ENCODE results near the gene TAS1R1.
A peak's percentile ranks its signal among the peaks of the same experiment; 100 is the strongest.
"Not testable (repeated sequence)": the region's sequence is repeated elsewhere in the genome, so short reads cannot be mapped to it uniquely, and the experiment has no call there.

Gene TAS1R1

DNA sequence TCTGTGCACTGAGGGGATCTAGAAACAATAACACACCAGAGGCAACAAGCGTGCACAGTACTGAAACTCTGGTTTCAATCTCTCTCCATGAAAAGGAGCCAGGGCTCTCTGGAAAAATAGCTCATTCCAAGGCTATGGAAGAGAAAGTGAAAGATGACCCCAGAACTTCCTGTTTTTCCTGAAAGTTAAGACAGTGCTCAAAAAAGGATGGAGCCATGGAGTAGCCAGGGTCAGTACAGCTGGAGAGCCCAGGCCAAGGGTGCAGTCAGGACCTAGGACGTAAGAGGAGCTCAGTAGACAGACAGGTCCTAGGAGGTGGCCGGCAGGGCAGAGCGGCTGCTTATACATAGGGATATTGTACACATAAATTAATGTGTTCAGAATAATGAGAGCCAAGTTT, 19.9 kb upstream of the TAS1R1 start:
- H3K4me3 ChIP-seq (ENCODE audit: low read length) = no peak overlapping the region
- no peak for TF ChIP-seq ZNF274 (IDR thresholded peaks at IDR 0.05; ENCODE audit: low read depth, low read length)

DNA sequence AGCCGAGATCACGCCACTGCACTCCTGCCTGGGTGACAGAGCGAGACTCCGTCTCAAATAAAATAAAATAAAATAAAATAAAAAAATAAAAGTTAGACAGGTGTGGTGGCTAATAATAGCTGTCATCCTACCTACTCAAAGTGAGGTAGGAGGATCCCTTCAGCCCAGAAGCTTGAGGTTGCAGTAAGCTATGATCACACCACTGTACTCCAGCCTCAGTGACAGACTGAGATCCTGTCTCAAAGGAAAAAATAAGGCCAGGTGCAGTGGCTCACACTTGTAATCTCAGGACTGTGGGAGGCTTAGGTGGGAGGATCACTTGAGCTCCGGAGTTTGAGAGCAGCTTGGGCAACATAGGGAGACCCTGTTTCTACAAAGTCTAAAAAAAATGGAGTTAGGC, 18.8 kb upstream of the TAS1R1 start:
- H3K4me3 ChIP-seq (ENCODE audit: low read length) = no peak overlapping the region
- TF ChIP-seq ZNF274 (IDR thresholded peaks at IDR 0.05; ENCODE audit: low read depth, low read length) = no peak

DNA sequence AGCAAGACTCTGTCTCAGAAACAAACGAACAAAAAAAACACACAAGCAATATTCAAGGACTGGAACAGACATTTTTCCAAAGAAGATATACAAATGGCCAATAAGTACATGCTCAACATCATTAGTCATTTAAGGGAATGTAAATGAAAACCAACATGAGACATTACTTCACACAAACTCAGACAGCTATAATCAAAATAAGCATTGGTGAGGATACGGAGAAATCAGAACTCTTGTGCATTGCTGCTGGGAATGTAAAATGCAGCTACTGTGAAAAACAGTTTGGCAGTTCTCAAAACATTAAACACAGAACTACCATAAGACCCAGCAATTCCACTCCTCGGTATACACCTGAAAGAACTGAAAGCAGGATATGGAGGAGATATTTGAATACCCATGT, 16.2 kb upstream of the TAS1R1 start:
- no peak for TF ChIP-seq ZNF274 (IDR thresholded peaks at IDR 0.05; ENCODE audit: low read depth, low read length)
- H3K4me3 ChIP-seq (ENCODE audit: low read length) = no peak overlapping the region

DNA sequence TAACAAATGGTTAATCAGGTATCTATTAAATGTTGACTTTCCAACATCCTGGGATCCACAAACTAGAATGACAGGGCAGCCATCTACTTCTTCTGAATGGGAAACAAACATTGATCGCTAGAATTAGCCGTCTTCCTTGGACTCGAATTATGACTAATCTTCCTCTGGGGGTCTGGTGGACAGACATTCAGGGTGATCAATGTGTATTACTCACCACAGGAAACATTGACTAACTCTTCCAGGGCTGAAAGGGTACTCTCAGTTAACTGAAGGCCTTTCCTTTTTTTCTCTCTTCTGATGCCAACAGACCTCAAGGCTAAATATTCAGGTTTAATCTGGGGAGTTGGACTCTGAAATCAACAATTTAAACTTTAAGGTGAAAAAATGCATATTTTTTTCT, 10.3 kb upstream of the TAS1R1 start:
- no peak for TF ChIP-seq ZNF274 (IDR thresholded peaks at IDR 0.05; ENCODE audit: low read depth, low read length)
- no peak overlapping the region for H3K4me3 ChIP-seq (ENCODE audit: low read length)

DNA sequence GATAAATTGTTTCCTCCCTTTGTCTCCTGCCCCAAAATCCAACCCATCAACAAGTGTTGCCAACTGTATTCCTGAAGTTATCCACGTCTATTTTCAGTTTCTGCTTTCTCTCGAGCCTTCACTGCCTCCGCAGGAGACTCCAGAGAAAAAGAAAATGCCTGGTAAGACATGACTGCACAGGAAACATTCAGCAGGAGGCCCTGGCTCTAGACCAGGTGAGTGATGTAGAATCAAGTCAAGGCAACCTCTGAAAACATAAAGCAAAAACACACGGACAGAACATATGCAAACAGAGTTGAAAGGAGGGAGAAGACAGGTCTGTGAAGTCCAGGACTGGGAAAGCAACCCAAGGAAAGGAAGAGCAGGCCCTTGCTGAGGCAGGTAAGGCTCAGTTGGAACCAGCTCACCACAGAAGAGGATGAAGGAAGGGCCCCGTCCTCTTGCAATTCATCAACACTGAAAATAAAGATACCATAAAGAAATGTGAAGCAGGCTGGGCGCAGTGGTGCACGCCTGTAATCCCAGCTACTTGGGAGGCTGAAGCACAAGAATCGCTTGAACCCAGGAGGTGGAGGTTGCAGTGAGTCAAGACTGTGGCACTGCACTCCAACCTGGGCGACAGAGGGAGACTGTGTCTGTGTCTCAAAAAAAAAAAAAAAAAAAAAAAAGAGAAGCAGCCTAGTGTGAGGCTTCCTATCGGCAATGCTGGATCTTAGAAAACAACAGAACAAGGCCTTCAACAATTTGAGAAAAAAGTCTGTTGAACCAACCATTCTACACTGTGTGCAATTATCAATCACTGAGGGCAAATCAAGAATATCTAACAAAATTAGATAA, 9.6 kb upstream of the TAS1R1 start:
- no peak overlapping the region for H3K4me3 ChIP-seq (ENCODE audit: low read length)
- no peak for TF ChIP-seq ZNF274 (IDR thresholded peaks at IDR 0.05; ENCODE audit: low read depth, low read length)

DNA sequence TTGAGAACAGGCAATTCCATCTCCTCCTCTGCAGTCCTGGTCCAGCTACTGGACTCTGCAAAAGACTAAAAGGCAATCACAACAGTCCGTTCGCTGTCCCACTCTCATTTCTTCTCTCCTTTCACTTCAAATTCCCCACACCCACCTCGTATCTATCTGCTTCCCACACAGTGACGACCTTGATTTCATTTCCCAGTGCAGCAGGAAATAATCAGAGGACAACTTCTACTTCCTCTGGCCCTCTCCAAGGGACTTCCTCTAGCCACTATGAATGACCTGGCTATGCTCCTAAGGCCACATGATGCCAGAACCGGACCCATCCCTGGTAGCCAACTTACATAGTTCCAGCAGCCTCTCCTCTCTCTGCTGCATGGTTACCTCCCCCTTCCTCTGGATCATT, 8.8 kb upstream of the TAS1R1 start:
- H3K4me3 ChIP-seq (ENCODE audit: low read length) = no peak overlapping the region

DNA sequence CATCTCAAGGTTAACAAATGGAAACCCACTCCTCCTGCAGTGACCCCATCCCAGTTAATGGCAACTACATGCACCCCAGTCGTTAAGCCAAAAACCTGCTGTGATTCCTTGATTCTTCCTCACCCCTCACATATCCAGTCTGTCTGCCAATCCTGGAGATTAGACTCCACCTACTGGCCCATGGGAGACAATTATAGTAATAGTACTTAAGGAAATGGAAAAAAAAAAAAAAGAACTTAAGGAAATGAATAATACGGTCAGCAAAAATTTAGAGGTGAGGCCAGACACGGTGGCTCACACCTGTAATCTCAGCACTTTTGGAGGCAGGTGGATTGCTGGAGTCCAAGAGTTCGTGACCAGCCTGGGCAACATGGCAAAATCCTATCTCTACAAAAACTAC, 7.8 kb upstream of the TAS1R1 start:
- TF ChIP-seq ZNF274 (IDR thresholded peaks at IDR 0.05; ENCODE audit: low read depth, low read length) = no peak

More for the DNA sequence above, 8.8 kb upstream of the TAS1R1 start:
- TF ChIP-seq ZNF274 (IDR thresholded peaks at IDR 0.05; ENCODE audit: low read depth, low read length) = no peak

DNA sequence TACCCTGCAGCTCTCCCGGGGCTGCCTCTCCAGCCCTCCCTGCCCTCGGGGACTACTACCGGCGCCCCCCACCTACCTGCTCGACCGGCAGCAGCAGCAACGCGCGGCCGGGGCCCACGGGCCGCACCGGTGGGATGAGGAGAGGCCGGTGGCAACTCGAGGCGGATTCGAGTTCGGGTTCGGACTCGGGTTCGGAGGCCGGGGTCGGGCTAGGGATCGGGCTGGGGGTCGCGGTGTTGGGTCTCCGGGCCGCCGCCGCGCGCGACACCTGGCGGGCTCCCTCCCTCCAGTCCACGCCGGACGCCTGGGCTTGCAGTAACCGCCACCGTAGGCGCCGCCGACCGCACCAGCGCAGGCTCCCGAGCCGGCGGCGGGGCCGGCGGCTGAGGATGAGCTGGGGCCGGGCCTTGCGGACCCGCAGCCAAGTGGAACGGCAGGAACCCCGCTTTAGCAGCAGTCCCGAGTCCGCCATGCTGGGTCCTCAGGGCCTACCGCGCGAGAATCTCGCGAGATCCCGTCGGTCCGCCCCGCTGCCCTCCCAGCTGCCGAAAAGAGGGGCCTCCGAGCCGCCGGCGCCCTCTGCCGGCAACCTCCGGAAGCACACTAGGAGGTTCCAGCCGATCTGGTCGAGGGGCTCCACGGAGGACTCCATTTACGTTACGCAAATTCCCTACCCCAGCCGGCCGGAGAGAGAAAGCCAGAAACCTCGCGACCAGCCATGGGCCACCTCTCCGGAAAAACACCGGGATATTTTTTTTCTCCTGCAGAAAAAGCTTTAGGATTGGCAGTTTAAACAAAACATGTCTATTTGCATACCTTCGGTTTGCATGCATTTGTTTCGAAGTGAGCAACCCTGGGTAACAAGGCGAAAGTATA, 838 bp upstream of the TAS1R1 start, which contains the start of gene NOL9:
Gene NOL9 (minus strand): TSS at position 483 of the 876 bp plus-strand sequence. CDS start 11 bp downstream, at position 472.
- peak within 1 kb of the TSS; percentile 94 for H3K4me3 ChIP-seq (ENCODE audit: low read length)
- no peak for TF ChIP-seq ZNF274 (IDR thresholded peaks at IDR 0.05; ENCODE audit: low read depth, low read length)

More for the DNA sequence above, 7.8 kb upstream of the TAS1R1 start:
- no peak overlapping the region for H3K4me3 ChIP-seq (ENCODE audit: low read length)

DNA sequence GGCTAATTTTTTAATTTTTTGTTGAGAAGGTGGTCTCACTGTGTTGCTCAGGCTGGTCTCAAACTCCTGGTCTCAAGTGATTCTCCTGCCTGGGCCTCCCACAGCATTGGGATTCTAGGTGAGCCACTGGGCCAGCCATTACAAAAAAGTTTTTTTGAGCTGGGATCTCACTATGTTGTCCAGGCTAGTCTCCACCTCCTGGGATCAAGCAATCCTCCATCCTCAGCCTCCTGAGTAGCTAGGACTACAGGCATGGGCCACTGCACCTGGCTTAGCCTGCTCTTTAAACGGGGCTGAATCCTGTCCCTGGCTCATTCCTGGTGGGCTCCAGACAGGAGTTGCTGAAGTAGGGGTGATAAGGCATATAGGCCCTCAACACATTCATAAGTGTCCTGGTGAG, 2.5 kb downstream of the TAS1R1 start:
- no peak overlapping the region for H3K4me3 ChIP-seq (ENCODE audit: low read length)
- TF ChIP-seq ZNF274 (IDR thresholded peaks at IDR 0.05; ENCODE audit: low read depth, low read length) = no peak

DNA sequence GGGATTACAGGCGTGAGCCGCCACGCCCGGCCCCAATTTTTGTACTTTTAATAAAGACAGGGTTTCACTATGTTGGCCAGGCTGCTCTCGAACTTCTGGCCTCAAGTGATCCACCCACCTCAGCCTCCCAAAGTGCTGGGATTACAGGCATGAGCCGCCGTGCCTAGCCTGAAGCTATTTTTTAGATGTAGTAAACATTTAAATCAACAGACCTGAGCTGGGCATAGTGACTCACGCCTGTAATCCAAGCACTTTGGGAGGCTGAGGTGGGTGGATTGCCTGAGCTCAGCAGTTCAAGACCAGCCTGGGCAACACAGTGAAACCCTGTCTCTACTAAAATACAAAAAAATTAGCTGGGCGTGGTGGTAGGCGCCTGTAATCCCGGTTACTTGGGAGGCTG, 4.1 kb downstream of the TAS1R1 start:
- H3K4me3 ChIP-seq (ENCODE audit: low read length) = not testable (repeated sequence)

DNA sequence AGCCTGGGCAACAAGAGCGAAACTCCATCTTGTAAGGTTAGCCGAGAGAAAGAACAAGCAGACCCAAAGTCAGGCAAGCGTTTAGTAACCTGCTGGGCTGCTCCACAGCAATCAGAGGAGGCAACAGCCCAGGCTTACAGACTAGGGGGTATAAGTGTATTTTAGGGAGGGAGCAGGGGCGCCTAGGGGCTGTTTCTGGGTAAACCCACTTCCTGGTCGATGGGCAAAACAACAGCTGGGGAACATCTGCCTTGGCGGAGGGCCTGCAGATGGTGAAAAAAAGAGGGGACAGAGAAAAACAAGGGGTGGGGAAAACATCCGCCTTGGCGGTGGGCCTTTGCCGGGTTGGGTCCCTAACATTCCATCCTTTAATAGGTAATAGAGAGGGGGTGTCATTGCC, 5.2 kb downstream of the TAS1R1 start:
- no peak overlapping the region for H3K4me3 ChIP-seq (ENCODE audit: low read length)
- no peak for TF ChIP-seq ZNF274 (IDR thresholded peaks at IDR 0.05; ENCODE audit: low read depth, low read length)

DNA sequence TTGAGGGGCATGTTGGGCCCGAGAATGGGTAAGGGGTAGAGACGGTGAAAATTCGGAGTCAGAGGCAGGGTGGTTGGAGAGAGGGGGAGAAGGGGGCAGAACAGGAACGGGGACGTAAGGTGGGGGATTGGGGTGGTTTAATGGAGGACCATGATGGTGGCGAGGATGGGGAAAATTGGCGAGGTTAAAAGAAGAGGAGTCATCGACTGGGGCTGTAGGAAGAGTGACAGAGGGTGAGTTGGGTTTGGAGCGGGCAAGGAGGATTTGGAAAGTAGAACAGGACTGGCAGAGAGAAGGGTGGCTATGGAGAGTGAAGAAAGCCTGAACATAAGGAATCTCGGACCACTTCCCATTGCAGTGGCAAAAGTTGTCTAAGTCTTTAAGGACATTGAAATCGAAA, 13.9 kb downstream of the TAS1R1 start:
- no peak for TF ChIP-seq ZNF274 (IDR thresholded peaks at IDR 0.05; ENCODE audit: low read depth, low read length)
- H3K4me3 ChIP-seq (ENCODE audit: low read length) = no peak overlapping the region

DNA sequence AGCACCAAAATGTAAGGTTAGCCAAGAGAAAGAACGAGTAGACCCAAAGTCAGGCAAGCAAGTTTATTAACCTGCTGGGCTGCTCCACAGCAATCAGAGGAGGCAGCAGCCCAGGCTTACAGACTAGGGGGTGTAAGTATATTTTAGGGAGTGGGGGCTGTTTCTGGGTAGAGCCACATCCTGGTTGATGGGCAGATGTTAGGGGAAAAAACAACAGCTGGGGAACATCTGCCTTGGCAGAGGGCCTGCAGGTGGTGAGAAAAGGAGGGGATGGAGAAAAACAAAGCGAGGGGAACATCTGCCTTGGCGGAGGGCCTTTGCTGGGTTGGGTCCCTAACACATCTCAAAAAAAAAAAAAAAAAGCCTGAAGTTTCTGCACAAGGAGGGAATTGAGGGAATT, 15.0 kb downstream of the TAS1R1 start:
- H3K4me3 ChIP-seq (ENCODE audit: low read length) = no peak overlapping the region
- no peak for TF ChIP-seq ZNF274 (IDR thresholded peaks at IDR 0.05; ENCODE audit: low read depth, low read length)

DNA sequence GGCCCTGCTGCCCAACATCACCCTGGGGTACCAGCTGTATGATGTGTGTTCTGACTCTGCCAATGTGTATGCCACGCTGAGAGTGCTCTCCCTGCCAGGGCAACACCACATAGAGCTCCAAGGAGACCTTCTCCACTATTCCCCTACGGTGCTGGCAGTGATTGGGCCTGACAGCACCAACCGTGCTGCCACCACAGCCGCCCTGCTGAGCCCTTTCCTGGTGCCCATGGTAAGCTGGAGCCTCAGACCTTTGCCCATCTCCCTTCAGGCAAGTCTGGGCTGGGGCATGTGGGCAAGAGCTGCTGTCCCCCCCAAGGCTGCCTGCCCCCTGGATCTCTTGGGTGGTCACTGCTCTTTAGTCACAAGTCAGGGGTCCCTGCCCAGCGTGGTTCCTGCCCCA, 15.9 kb downstream of the TAS1R1 start:
- no peak for TF ChIP-seq ZNF274 (IDR thresholded peaks at IDR 0.05; ENCODE audit: low read depth, low read length)
- H3K4me3 ChIP-seq (ENCODE audit: low read length) = no peak overlapping the region

All from GM08714 (cell line).